ENCODE results near the gene NDFIP2.

Gene NDFIP2

DNA sequence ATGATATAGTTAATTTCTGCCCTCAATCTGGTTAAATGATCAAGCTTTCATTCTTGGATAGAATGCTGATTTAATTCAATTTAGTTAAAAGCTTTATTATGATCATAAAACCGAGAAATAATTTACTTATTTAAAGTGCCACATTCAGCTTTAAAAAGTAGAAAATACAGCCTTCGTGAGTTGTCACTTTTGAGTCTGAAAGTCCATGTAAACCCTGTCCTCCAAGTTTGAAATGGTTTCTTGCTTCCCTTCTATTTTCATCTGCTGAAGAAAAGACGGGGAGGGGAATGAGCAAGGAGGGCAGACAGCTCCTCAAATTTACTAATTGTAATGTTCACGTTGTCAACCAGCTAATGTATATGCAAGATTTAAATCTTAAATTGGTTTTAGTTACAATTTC is 59.5 kb downstream of the NDFIP2 start:
- DNase-seq (ENCODE audit: low spot score), result no peak
- Histone ChIP-seq H3K4me3 (no peak overlapping the region), H3K27ac (no peak overlapping the region)
- TF ChIP-seq, protein P1, sequence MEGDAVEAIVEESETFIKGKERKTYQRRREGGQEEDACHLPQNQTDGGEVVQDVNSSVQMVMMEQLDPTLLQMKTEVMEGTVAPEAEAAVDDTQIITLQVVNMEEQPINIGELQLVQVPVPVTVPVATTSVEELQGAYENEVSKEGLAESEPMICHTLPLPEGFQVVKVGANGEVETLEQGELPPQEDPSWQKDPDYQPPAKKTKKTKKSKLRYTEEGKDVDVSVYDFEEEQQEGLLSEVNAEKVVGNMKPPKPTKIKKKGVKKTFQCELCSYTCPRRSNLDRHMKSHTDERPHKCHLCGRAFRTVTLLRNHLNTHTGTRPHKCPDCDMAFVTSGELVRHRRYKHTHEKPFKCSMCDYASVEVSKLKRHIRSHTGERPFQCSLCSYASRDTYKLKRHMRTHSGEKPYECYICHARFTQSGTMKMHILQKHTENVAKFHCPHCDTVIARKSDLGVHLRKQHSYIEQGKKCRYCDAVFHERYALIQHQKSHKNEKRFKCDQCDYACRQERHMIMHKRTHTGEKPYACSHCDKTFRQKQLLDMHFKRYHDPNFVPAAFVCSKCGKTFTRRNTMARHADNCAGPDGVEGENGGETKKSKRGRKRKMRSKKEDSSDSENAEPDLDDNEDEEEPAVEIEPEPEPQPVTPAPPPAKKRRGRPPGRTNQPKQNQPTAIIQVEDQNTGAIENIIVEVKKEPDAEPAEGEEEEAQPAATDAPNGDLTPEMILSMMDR (IDR thresholded peaks at IDR 0.05), result no peak

DNA sequence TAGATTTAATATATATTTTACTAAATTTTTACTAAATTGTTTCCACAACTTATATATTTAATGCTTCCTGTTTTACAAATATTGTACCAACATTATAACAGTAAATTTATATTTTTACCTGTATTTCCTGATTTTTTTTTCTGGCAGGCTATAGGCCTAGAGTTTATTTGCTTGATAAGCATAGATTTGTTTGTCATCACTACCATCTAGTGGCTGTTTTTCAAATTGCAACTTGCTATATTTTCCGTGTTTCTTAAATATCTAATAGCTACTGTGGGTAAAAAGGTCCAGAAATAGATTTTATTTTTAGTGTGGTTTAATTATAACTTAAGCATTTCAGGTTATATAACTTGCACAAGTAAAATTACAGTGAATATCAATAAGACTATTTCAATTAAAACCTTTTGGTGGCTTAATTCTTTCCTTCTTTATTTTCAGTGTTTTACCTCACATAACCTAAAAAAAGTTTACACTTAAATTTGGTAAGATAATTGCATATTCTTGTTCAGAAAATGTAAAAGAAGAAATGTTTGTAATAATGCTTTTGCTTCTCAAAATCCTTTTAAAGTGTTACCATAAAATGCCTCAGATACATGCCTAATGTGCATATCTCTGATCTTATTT is 60.6 kb downstream of the NDFIP2 start:
- TF ChIP-seq, protein P1 (IDR thresholded peaks at IDR 0.05), result peak; percentile 62
- H3K27ac ChIP-seq, result no peak overlapping the region
- no peak for DNase-seq (ENCODE audit: low spot score)
- H3K4me3 ChIP-seq, result no peak overlapping the region

DNA sequence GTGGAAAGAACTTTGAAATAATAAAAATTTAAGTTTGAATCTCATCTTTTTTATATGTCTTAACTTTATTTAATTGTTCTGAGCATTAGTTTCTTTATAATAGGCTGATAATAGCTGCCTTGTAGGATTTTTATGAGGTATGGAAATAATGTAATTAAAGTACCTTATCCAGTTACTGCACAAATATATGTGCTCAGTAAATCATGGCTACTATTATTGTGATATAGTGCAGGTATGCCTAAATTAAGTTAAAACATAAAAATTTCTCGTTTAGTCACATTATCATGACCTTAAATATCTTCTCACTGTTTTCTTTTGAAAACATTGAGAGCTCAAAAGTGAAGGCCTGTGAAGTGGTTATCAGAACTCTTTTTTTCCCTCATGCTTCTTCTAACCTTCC is 62.9 kb downstream of the NDFIP2 start:
- Histone ChIP-seq H3K4me3 (no peak overlapping the region), H3K27ac (no peak overlapping the region)
- TF ChIP-seq, protein P1 (IDR thresholded peaks at IDR 0.05), result no peak
- DNase-seq (ENCODE audit: low spot score), result no peak

DNA sequence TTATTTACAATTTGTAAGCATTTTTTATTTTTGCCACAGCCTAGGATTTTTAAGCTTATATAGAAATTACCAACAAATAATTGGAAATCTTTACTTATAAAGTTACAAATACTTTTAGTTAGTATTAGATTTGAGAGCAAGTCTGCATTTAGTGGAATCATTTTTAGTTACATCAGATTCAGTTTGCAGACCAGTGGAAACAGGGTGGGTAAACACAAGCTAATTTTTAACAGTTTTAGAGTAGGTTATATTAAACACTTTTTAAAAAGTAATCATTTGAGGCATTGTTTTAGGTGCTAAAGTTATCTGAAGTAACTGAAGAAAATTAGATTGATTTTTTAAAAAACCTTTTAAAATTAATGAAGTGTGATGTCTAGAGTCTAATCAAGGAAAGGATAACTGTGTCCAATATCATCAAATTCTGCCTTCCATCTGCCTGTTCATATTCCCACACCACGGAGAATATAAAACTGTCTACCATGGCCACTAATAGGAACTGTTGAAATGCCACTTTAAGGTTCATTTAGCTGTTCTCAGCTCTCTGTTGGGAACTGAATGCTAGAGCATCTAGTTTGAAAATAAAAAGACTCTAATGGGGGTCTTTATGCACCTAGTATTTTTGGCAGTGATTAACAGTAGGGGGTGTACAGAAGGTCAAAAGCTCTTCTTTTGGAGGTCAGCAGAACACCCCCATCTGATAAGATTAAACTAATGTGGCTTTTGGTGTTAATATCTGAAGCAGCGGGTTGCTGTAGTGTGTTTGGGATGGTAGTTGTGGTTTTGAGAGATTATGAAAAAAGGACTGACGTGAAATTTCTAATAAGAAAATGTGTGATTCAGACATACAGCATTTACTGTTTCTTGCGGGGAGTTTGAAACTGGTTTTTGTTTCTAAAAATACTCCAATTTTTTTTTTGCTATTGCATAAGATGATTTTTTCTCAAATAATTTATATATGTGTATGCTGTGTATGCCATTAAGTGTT is 66.5 kb downstream of the NDFIP2 start:
- Histone ChIP-seq H3K27ac (no peak overlapping the region), H3K4me3 (no peak overlapping the region)
- no peak for DNase-seq (ENCODE audit: low spot score)
- TF ChIP-seq, protein P1 (IDR thresholded peaks at IDR 0.05), result no peak

DNA sequence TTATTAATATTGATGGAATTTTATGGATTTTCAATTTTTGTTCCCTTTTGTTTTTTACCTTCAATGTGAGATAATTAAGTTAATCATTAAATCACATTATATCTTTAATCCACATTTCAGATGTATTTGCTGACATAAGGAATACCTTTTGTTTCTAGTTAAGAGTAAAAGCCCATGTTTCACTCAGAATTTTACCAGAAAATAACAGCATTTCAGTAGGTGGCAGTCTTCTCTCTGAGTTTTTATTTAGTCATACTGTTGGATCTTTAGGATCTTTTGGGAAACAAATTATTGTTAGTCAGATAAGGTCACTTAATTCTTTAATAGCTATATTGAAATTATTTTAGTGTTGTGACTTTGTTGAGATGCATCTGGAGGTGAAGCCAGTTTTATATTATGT is 67.9 kb downstream of the NDFIP2 start:
- TF ChIP-seq, protein P1 (IDR thresholded peaks at IDR 0.05), result no peak
- DNase-seq (ENCODE audit: low spot score), result no peak
- Histone ChIP-seq H3K27ac (no peak overlapping the region), H3K4me3 (no peak overlapping the region)

DNA sequence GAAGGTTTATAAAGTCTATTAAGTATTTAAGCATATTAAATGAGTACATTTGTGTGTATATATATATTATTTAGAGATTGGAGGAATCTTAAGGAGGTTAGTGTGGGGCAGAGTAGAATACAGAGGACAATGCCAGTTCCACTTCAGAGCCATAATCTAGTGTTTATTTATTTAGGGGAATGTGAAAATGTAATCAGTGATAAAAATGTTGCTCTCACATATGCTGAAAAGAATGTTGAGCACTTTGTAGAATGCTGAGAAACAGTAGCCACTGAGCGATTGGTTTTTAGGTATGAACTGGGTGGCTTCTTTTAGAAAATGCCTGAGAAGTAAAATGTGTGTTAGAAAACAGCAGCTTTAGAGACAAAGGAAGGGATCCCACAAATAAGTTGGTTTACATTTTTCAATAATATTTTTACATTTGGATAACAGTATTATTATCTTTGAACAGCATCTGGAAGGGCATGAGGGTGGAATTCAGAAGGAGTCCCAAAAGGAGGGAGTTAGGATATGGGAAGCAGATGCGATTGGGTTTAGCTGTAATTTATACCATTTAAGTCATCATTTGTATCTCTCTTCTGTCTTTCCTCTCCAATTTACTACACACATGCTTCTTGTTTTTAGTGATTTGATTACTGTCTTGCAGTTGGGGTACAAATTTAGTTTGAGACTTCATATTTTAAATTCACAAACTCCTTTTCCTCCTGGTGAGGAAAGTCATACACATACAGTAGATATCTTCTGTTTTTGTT is 68.6 kb downstream of the NDFIP2 start:
- H3K4me3 ChIP-seq, result no peak overlapping the region
- DNase-seq (ENCODE audit: low spot score), result no peak
- no peak overlapping the region for H3K27ac ChIP-seq
- TF ChIP-seq, protein P1 (IDR thresholded peaks at IDR 0.05), result no peak

Measured in coronary artery (tissue), 2 donors.